ENCODE data around the gene GPRC5C.

GPRC5C gene

GRCh38 chr17:74453665-74454196 lies 21.8 kb downstream of the GPRC5C start:
- FAIRE-seq: no peak

GRCh38 chr17:74454197-74455024 lies 22.5 kb downstream of the GPRC5C start:
- FAIRE-seq: no peak

- FAIRE-seq: no peak
Observed at GRCh38 chr17:74455025-74455545, 23.2 kb downstream of the GPRC5C start.

- FAIRE-seq: no peak
Observed at GRCh38 chr17:74455821-74456220, 23.9 kb downstream of the GPRC5C start.

GRCh38 chr17:74457146-74457819 lies 25.4 kb downstream of the GPRC5C start:
- no peak for FAIRE-seq

- FAIRE-seq: no peak
Observed at GRCh38 chr17:74457820-74458166, 25.9 kb downstream of the GPRC5C start.

- no peak for FAIRE-seq
Observed at GRCh38 chr17:74458835-74459234, 26.9 kb downstream of the GPRC5C start.

- no peak for FAIRE-seq
Observed at GRCh38 chr17:74459622-74460021, 27.7 kb downstream of the GPRC5C start.

GRCh38 chr17:74460241-74460640 lies 28.4 kb downstream of the GPRC5C start:
- no peak for FAIRE-seq

GRCh38 chr17:74460996-74461395 lies 29.1 kb downstream of the GPRC5C start:
- FAIRE-seq: no peak

GRCh38 chr17:74461611-74462010 lies 29.7 kb downstream of the GPRC5C start:
- FAIRE-seq: no peak

- no peak for FAIRE-seq
Observed at GRCh38 chr17:74464730-74465377, 33.0 kb downstream of the GPRC5C start.

- no peak for FAIRE-seq
Observed at GRCh38 chr17:74465378-74466110, 33.7 kb downstream of the GPRC5C start.

GRCh38 chr17:74466111-74466827 lies 34.4 kb downstream of the GPRC5C start, which contains the start of gene CD300A:
CD300A (plus strand) TSS chr17:74466634; CDS start chr17:74466704, 70 bp downstream.
- FAIRE-seq: no peak

- no peak for FAIRE-seq
Observed at GRCh38 chr17:74466828-74467184, 34.9 kb downstream of the GPRC5C start.

GRCh38 chr17:74467221-74467951 lies 35.5 kb downstream of the GPRC5C start:
- FAIRE-seq: no peak

- no peak for FAIRE-seq
Observed at GRCh38 chr17:74471341-74471740, 39.5 kb downstream of the GPRC5C start.

- no peak for FAIRE-seq
Observed at GRCh38 chr17:74472890-74473289, 41.0 kb downstream of the GPRC5C start.

GRCh38 chr17:74473294-74473693 lies 41.4 kb downstream of the GPRC5C start:
- no peak for FAIRE-seq

GRCh38 chr17:74474043-74474792 lies 42.3 kb downstream of the GPRC5C start:
- no peak for FAIRE-seq

All from endometrium (tissue), 2 donors.